Iris pigment epithelial cell (primary cell): Measurements from ENCODE around the gene TRIM7.
"Not testable (repeated sequence)": the region's sequence is repeated elsewhere in the genome, so short reads cannot be mapped to it uniquely, and the experiment has no call there.

Experiments used
- DNase-seq: peaks from one replicate; pipeline ENCODE4 v3.0.0-alpha.2; 2011; ENCODE audit warnings: low read depth

The TRIM7 gene

GRCh38 chr5:181212934-181213333, 7.9 kb upstream of the TRIM7 start:
- DNase-seq: no peak

GRCh38 chr5:181212080-181212479, 7.1 kb upstream of the TRIM7 start:
- no peak for DNase-seq

DNA sequence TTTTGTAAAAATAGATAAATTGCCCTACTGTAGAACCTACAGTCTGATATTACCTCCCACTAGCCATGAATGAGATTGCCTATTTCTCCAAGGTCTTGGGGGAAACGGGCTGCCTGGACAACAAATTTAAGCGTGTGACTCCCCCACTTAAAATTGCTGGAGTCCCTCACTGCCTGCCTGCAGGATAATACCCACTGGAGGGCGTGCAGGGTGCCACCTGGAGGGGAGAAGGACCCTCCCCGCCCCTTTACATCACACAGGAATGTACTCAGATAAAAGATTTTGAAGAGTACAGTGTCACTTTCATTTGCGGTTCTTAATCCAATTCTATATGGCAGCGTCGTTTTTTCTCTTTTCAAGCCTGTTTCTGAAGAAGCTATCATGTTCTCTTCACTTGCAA, 6.2 kb upstream of the TRIM7 start:
- DNase-seq: no peak

- not testable (repeated sequence) for DNase-seq
Observed at GRCh38 chr5:181210698-181211097, 5.7 kb upstream of the TRIM7 start.

DNA sequence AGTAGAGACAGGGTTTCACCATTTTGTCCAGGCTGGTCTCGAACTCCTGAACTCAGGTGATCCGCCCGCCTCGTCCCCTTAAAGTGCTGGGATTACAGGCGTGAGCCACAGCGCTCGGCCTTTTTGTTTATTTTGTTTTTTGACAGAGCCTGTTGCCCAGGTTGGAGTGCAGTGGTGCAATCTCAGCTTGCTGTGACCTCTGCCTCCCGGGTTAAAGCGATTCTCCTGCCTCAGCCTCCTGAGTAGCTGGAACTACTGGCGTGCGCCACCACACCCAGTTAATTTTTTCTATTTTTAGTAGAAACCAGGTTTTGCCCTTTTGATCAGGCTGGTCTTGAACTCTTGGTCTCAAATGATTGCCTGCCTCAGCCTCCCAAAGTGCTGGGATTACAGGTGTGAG, 5.2 kb upstream of the TRIM7 start:
- DNase-seq: not testable (repeated sequence)

DNA sequence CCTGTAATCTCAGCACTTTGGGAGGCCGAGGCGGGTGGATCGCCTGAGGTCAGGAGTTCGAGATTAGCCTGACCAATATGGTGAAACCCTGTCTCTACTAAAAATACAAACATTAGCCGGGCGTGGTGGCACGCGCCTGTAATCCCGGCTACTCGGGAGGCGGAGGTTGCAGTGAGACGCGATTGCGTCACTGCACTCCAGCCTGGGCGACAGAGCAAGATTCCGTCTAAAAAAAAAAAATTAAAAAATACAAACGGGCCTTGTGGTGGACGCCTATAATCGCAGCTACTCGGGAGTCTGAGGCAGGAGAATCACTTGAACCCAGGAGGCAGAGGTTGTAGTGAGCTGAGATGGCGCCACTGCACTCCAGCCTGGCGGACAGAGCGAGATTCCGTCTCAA, 4.0 kb upstream of the TRIM7 start:
- DNase-seq: not testable (repeated sequence)

DNA sequence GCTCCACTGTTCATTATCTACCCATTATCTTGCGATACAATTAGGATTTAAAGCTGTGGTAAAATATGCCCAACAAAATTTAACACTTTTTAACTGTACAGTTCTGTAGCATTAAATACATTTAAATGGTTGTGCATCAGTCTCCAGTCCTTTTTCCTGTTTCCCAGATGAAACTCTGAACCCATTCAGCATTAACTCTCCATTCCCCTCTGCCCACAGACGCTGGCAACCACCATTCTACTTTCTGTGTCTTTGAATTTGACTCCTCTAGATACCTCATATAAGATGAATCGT, 2.9 kb upstream of the TRIM7 start:
- DNase-seq: no peak

DNA sequence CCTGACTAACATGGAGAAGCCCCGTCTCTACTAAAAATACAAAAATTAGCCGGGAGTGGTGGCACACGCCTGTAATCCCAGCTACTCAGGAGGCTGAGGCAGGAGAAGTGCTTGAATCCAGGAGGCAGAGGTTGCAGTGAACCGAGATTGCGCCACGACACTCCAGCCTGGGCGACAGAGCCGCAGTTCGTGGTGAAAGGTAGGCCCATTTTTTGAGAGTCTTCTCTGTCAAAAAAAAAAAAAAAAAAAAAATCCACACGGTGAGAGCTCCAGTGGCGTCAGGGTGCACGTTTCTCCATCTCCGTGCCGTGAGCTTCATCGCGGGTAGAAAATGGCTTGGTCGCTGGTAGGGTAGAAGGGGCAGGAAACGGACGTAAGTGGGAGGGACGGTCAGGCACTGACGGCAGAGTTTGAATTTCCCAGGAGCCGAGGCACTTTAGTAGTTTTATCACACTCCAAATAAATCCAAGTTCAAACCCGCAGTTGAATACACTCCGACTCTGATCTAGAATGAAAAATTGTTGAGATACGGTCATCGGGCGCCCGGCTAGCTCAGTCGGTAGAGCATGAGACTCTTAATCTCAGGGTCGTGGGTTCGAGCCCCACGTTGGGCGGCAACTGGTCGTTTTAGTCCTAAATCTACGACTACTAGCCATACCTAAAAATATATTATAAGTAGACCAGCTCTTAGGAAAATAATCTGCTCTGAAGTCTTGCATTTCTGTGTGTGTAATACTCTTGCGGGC, 2.4 kb upstream of the TRIM7 start:
- DNase-seq: peak; percentile 89

GRCh38 chr5:181205761-181206649, 1.0 kb upstream of the TRIM7 start:
- DNase-seq: no peak

DNA sequence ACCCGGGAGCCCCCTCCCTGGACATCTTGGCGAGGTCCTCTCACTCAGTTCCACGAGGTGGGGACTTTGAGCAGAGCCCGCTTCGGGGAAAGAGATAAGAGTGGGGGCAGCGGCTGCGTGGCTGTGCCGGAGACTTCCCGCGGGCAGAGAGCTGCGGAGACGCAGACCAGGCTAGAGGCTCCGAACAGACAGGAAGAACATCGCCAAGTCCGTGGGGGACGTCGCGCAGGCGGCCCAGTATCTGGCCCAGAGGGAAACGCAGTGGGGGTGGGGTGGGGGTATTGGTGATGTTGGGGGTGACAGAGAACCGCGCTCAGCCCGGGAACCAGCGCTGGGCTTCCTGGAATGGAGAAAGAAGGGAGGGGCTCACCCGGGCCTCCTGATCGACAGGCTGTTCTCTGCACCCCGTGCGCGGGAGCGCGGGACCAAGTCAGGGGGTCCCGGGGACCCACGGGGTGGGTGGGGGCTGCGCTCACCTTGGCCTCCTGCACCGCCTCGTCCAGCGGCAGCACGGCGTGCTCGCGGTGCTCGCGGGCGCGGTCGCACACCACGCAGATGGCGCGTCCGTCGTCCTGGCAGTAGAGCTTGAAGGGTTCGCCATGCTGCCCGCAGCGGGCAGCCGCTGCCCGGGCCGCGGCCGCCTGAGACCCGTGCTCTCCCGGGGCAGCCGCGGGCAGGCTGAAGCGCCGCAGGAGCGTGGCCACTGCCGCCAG, 727 bp downstream of the TRIM7 start:
- DNase-seq: no peak

- DNase-seq: no peak
Observed at GRCh38 chr5:181203777-181204112, 1.3 kb downstream of the TRIM7 start.

GRCh38 chr5:181203093-181203711, 1.8 kb downstream of the TRIM7 start:
- DNase-seq: peak; percentile 76

GRCh38 chr5:181200816-181201215, 4.2 kb downstream of the TRIM7 start:
- DNase-seq: no peak

- DNase-seq: no peak
Observed at GRCh38 chr5:181199881-181200638, 4.9 kb downstream of the TRIM7 start.

DNA sequence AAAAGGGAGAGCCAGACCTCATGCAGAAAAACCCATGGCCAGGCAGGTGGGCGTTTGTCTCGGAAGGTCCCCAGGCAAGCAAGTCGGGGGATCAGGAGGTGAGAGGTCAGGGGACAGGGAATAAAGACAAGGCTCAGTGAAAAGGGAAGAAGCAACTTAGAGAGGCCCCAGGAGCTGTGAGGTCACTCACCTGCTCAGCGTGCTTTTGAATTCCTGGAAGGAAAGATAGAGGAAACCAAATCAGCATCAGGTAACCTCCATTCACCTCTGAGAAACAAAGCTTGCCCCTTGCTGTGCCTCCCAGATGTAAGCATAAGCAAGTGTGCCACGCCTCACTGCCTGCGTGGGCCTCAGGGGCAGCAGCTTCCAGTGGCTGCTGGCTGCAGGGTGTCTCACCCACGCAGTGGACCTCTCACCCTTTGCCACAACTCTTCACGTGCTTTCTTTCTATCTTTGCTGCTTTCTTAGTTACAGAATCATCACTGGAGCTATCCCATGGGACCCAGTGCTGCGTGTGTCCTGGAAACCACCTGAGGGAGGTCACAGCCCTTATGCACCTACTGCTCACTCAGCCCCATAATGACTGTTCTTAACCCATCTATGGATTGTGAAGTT, 6.0 kb downstream of the TRIM7 start:
- DNase-seq: no peak

DNA sequence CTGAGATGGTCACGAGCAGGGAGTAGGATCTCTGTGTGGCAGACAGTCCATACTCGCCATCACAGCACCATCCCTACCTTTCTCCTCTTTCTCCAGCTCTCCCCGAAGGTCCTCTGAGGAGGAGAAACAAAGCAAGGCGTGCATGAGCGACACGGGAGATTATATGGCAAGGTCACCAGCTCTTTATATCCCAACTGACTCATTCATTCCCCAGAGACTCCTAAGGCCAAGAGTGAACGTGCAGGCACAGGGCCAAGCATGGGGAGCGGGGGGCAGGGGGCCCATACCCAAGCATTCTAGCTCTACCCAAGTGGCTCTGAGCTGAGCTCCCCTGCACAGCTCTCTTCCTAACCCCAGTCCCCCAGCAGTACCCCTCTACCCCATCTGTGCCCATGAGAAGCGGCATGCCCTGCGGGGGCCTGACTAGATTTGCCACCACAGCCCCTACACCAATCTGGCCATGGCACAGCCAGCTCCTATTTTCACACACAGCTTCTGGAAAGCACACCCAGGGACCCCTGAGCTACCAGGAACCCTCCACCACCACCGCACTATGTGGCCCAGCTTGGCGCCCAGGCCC, 6.8 kb downstream of the TRIM7 start:
- no peak for DNase-seq

GRCh38 chr5:181197326-181197951, 7.6 kb downstream of the TRIM7 start:
- no peak for DNase-seq

DNA sequence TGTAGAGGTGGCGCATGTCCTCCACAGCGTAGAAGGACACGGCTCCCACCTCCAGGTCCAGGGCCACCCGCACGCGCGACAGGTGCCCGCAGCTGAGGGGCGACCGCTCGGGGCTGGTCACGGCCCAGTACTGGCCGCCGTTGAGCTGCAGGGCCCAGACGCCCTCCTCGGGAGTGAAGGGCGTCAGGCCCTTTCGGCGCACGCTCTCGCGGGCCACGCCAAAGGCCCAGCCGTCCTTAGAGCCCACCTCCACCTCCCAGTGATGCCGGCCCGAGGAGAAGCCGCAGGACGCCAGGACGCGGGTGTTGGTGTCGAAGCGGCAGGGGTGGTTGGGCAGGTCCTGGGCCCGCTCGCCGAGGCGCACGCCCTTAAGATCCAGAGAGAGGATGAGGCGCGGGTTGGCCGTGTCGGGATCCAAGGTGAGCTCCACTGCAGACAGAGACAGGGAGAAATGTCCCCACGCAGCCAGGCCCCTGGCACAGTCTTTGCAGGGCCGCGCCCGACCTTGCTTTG, 9.7 kb downstream of the TRIM7 start:
- DNase-seq: no peak

DNA sequence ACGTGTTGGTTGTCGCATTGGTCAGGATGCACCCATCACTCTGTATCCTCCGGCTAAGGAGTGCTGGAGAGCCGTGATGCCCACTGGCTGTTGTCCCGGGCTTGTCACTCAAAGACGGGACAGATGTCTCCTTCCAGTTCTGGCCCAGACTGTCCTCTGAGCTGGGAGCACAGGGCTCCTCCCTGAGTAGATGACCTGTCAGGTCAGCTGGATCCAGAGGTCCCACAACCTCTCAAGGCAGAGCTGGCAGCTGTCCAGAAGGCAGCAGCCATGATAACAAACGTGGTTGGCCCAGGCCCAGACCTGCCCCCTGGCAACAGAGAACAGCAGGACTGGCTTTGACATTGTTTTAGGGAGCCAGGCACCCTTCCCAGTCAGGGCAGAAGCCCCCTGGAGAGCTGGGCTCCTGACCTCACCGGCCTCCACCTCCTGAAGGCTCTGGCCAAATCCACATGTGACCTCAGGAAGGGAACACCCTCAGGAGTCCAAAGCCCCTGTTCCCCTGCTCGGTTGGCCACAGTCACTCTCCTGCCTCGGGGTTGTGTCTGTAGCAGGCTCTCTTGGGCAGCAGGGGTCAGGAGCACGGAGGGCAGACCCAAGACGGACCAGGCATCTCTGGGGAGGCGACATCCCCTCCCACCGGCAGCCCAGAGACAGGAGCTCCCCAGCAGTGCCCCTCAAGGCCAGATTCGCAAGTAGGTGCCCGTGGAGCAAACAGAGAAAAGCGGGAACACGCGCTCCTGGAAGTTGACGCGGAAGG, 10.3 kb downstream of the TRIM7 start:
- DNase-seq: no peak

DNA sequence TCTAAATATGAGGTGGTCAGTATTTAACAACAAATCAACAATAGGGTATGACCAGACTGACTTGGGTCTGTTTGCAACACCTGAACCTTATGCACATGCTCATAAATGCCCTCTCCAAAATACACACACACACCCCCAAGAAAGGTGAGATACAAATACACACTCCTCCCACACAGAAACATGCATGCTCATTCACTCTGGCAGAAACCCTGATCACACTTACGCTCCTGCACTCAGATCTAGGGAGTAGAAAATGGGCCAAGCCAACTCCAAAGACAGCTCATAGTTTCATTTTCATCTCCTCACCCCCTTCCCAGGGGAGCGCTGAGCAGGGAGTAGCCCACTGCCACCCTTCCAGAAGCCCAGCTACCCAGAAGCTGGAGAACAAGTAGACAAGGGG, 11.3 kb downstream of the TRIM7 start:
- no peak for DNase-seq
